ENCODE data around the gene EYS. TPM values are rescaled to one million over a fixed set of nuclear protein-coding genes. Genes with fewer than 3 reads are reported as not detected.
"Not testable (repeated sequence)": the region's sequence is repeated elsewhere in the genome, so short reads cannot be mapped to it uniquely, and the experiment has no call there.

Gene EYS
- total RNA-seq, 4 donors from 2014 or later, result 0.15 TPM; not detected in 3

DNA sequence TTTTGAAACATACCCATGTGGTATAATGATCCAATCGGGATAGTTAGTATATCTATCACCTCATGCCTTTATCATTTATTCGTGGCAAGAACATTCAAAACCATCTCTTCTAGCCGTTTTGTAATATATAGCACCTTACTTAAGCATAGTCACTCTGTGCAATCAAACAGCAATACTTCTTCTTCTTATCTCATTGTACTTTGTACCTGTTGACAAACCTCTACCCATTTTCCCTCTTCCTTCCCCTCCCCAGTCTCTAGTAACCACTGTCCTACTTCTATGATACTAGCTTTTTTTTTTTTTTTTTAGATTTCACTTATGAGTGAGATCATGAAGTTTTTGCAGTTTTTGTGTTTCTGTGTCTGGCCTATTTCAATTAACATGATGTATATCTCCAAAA is 296.7 kb downstream of the EYS start:
- WGBS, 2 donors (ENCODE audit: low coverage in 1 of 2), result 83 to 93% methylated on average over 3 of the region's 3 CpGs
- Histone ChIP-seq H3K27me3 (no peaks in the 10 kb centered on the region), H3K9me3 (no peaks in the 10 kb centered on the region)

DNA sequence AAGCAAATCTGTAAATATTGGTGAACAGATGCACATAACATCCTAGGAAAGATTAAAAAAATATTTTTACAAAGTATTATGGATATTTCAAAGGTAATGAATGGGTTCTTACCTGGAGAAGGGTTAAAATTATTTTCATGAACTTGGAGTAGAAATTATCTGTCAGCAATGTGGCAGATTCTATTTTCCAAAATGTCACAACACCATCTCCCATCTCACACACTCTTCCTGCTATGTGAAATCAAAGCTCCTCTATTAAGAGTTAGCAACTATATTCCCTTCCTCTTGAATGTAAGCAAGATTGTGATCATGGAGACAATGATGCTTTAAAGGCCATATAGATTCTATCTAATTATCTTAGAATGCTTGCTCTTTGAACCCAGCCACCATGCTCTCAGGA is 304.5 kb downstream of the EYS start:
- Histone ChIP-seq H3K4me1 (no peaks in the 10 kb centered on the region), H3K27me3 (no peaks in the 10 kb centered on the region), H3K9me3 (no peaks in the 10 kb centered on the region), H3K36me3 (no peaks in the 10 kb centered on the region), H3K27ac (no peak overlapping the region), H3K4me3 (no peak overlapping the region)
- TF ChIP-seq, protein P1, sequence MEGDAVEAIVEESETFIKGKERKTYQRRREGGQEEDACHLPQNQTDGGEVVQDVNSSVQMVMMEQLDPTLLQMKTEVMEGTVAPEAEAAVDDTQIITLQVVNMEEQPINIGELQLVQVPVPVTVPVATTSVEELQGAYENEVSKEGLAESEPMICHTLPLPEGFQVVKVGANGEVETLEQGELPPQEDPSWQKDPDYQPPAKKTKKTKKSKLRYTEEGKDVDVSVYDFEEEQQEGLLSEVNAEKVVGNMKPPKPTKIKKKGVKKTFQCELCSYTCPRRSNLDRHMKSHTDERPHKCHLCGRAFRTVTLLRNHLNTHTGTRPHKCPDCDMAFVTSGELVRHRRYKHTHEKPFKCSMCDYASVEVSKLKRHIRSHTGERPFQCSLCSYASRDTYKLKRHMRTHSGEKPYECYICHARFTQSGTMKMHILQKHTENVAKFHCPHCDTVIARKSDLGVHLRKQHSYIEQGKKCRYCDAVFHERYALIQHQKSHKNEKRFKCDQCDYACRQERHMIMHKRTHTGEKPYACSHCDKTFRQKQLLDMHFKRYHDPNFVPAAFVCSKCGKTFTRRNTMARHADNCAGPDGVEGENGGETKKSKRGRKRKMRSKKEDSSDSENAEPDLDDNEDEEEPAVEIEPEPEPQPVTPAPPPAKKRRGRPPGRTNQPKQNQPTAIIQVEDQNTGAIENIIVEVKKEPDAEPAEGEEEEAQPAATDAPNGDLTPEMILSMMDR (IDR thresholded peaks at IDR 0.05), result no peak
- TF ChIP-seq EP300 (IDR thresholded peaks at IDR 0.05) (no peak), POLR2A (IDR thresholded peaks at IDR 0.05) (no peak), POLR2AphosphoS5 (IDR thresholded peaks at IDR 0.05) (no peak)
- ATAC-seq, result no peak

More for the DNA sequence above, 296.7 kb downstream of the EYS start:
- Histone ChIP-seq H3K27ac (no peak overlapping the region), H3K4me3 (no peak overlapping the region), H3K36me3 (no peaks in the 10 kb centered on the region), H3K4me1 (no peaks in the 10 kb centered on the region)
- no peak for ATAC-seq
- TF ChIP-seq POLR2AphosphoS5 (IDR thresholded peaks at IDR 0.05) (no peak), EP300 (IDR thresholded peaks at IDR 0.05) (no peak), POLR2A (IDR thresholded peaks at IDR 0.05) (no peak)
- TF ChIP-seq, protein P1 (IDR thresholded peaks at IDR 0.05), result no peak

DNA sequence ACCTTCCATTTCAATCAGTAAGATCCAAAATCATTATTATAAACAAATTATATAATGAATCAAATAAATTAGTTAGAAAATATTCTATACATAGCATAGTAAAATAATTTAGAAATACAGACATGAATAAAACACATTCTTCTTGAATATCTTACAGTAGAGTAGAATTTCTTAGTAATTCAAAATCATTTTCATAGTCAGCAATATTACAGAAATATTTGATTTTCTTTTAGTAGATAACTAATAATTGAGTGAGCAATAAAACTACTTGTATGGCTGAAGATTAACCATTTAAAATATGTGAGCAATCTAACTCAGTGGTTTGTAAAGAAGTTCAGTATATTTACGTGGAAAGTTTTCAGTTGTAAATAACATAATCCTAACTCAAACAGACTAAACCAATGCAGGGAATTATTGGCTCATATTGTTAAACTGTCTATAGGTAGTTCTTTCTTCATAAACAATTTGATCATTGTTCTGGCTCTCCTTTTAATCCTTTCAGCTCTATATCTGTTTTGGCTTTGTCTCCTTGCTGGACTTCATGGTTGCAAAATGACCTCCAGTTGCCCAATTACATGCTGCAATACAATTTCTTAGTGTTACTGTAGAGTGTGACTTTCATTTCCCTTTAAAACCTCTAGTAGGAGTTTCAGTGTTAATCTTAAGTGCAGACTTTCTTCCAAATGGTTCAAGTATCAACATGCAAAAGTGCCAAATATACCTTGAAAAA is 307.5 kb downstream of the EYS start:
- Histone ChIP-seq H3K27ac (no peak overlapping the region), H3K4me3 (no peak overlapping the region), H3K9me3 (no peaks in the 10 kb centered on the region), H3K36me3 (no peaks in the 10 kb centered on the region), H3K4me1 (no peaks in the 10 kb centered on the region), H3K27me3 (no peaks in the 10 kb centered on the region)
- WGBS, 2 donors (ENCODE audit: low coverage in 1 of 2), result 76 to 94% methylated on average over 1 of the region's 1 CpG
- ATAC-seq, result no peak
- TF ChIP-seq, protein P1 (IDR thresholded peaks at IDR 0.05), result no peak
- TF ChIP-seq POLR2AphosphoS5 (IDR thresholded peaks at IDR 0.05), result no peak
- no peak for TF ChIP-seq POLR2A (IDR thresholded peaks at IDR 0.05)

DNA sequence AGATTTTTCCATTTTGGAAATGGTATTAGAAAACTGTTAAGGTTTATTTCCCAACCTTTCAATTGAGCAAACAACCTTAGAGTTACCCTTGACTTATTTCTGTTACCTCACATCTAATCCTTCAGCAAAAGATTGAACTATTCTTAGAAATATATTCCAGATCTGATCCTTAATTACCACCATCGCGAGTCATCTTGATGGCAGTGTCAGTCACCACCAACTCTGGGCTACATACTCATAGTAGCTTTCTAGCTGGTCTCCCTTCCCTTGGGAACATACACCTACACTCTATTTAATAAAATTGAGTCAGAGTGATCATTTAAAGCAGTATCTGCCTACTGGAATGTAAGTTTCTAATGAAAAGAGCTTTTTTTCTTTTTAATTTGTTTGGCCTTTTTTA is 308.2 kb downstream of the EYS start:
- H3K27ac ChIP-seq, result no peak overlapping the region
- H3K4me3 ChIP-seq, result no peak overlapping the region
- no peaks in the 10 kb centered on the region for H3K36me3 ChIP-seq
- H3K27me3 ChIP-seq, result no peaks in the 10 kb centered on the region
- H3K4me1 ChIP-seq, result no peaks in the 10 kb centered on the region
- 80 to 92% methylated on average over 2 of the region's 2 CpGs for WGBS, 2 donors (ENCODE audit: low coverage in 1 of 2)
- ATAC-seq, result no peak
- no peaks in the 10 kb centered on the region for H3K9me3 ChIP-seq
- TF ChIP-seq, protein P1 (IDR thresholded peaks at IDR 0.05), result no peak
- TF ChIP-seq EP300 (IDR thresholded peaks at IDR 0.05), result no peak
- no peak for TF ChIP-seq POLR2AphosphoS5 (IDR thresholded peaks at IDR 0.05)
- no peak for TF ChIP-seq POLR2A (IDR thresholded peaks at IDR 0.05)

DNA sequence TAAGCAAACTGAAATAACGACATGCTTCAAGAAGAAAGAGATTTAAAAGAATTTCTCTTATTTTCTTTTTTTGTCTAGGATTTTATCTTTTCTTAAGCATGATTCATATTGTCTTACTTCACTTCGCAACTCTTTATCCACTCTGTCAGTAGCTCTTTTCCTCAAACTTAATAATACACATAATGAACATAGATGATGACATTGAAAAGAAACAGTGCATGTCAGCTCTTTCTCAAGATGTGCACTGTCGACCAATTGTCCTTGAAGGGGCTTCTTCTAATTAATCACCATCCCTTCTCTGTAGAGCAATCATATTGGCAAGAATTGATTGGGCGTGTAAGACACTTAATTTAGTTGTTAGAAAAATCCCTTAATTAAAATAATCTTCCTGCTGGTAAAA is 356.5 kb downstream of the EYS start:
- Histone ChIP-seq H3K4me1 (no peaks in the 10 kb centered on the region), H3K36me3 (no peaks in the 10 kb centered on the region), H3K27me3 (no peaks in the 10 kb centered on the region), H3K27ac (no peak overlapping the region), H3K9me3 (no peaks in the 10 kb centered on the region), H3K4me3 (no peak overlapping the region)
- ATAC-seq, result no peak
- TF ChIP-seq POLR2A (IDR thresholded peaks at IDR 0.05), result no peak
- no peak for TF ChIP-seq EP300 (IDR thresholded peaks at IDR 0.05)
- TF ChIP-seq, protein P1 (IDR thresholded peaks at IDR 0.05), result no peak
- no peak for TF ChIP-seq POLR2AphosphoS5 (IDR thresholded peaks at IDR 0.05)
- WGBS, 2 donors (ENCODE audit: low coverage in 1 of 2), result 61 to 66% methylated on average over 4 of the region's 4 CpGs

DNA sequence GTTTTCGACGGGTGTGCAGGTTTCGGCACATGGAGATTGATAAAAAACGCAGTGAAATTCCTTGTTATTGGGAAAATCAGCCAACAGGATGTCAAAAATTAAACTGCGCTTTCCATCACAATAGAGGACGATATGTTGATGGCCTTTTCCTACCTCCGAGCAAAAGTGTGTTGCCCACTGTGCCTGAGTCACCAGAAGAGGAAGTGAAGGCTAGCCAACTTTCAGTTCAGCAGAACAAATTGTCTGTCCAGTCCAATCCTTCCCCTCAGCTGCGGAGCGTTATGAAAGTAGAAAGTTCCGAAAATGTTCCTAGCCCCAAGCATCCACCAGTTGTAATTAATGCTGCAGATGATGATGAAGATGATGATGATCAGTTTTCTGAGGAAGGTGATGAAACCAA is 404.4 kb downstream of the EYS start:
- H3K4me1 ChIP-seq, H3K27me3 ChIP-seq, H3K27ac ChIP-seq, H3K36me3 ChIP-seq, H3K4me3 ChIP-seq, H3K9me3 ChIP-seq: not testable (repeated sequence)
- peak; percentile 43 for ATAC-seq
- WGBS, 2 donors (ENCODE audit: low coverage in 1 of 2), result 73% methylated on average over 3 of the region's 10 CpGs; no CpG with 5 or more reads in 1 of the 2 donors

Data from gastroesophageal sphincter (tissue), 4 donors.